Erythroblast (primary cell): ENCODE data around the gene PCDHB4.
"Not testable (repeated sequence)": the region's sequence is repeated elsewhere in the genome, so short reads cannot be mapped to it uniquely, and the experiment has no call there.

Source experiments
- DNase-seq, 2 experiments: peaks; one replicate each; lab custom pipeline; 2025; lab: John Stamatoyannopoulos, UW
- GATA1 ChIP-seq: IDR thresholded peaks from 2 replicates; pipeline ENCODE4 v1.6.1; 2011; ENCODE audit warnings: low read depth, mild to moderate bottlenecking, control low read depth, low read length, moderate library complexity
- POLR2A ChIP-seq: IDR thresholded peaks from 2 replicates; pipeline ENCODE4 v1.6.1; 2011; ENCODE audit warnings: mild to moderate bottlenecking, low read length

Gene PCDHB4

DNA sequence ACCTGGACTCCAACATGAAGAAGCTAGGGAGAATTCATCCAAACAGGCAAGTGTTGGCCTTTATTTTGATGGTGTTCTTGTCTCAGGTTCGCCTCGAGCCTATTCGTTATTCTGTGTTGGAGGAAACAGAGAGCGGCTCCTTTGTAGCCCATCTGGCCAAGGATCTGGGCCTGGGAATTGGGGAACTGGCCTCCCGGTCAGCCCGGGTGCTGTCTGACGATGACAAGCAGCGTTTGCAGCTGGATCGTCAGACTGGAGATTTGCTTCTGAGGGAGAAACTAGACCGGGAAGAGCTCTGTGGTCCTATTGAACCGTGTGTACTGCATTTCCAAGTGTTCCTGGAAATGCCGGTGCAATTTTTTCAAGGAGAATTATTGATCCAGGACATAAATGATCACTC lies 367 bp downstream of the PCDHB4 start:
- DNase-seq: no peak
- no peak for TF ChIP-seq POLR2A
- TF ChIP-seq GATA1: no peak

DNA sequence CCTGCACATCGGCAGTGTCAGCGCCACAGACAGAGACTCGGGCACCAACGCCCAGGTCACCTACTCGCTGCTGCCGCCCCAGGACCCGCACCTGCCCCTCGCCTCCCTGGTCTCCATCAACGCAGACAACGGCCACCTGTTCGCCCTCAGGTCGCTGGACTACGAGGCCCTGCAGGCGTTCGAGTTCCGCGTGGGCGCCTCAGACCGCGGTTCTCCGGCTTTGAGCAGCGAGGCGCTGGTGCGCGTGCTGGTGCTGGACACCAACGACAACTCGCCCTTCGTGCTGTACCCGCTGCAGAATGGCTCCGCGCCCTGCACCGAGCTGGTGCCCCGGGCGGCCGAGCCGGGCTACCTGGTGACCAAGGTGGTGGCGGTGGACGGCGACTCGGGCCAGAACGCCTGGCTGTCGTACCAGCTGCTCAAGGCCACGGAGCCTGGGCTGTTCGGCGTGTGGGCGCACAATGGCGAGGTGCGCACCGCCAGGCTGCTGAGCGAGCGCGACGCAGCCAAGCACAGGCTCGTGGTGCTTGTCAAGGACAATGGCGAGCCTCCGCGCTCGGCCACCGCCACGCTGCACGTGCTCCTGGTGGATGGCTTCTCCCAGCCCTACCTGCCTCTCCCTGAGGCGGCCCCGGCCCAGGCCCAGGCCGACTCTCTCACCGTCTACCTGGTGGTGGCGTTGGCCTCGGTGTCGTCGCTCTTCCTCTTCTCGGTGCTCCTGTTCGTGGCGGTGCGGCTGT lies 1.9 kb downstream of the PCDHB4 start:
- DNase-seq: not testable (repeated sequence)

DNA sequence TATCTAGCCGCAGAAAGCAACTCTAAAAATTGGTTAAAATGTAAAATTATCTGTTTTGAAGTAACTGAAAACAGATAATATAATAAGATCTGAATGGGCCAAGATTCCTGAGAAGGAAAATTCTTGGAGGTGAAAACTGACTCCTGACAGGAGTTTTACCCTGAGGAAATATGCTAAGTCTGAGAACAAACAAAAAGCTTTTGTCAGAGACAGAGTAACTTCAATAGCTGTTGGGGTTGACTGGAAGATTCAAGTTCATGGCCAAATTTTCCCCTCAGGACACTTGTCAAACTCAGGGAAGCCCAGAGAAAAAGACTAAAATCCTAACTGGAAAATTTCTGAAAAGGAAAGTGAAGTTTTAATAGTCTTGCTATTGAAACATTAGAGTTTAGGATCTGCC lies 5.7 kb downstream of the PCDHB4 start:
- DNase-seq: no peak
- TF ChIP-seq POLR2A: no peak
- no peak for TF ChIP-seq GATA1

DNA sequence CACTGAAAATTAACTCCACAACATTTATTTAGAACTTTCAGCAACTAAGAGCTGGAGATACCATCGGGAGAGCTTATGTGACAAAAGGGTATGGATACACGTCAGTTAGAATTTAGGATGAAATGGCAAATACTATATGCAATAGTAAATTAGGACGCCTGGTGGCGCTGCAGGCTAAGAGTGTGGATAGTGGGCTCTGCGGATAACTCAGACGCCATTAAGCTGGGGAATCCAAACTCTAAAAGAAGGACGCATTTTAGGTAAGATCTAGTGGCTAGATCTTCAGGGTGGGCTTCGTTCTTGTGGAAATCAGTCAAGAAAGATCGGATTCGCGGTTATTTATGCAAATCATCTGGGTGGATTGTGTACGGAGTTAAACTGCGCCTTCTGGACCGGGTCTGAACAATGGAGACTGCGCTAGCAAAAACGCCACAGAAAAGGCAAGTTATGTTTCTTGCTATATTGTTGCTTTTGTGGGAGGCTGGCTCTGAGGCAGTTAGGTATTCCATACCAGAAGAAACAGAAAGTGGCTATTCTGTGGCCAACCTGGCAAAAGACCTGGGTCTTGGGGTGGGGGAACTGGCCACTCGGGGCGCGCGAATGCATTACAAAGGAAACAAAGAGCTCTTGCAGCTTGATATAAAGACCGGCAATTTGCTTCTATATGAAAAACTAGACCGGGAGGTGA lies 13.6 kb downstream of the PCDHB4 start, which contains the start of gene PCDHB5:
TSS of gene PCDHB5 (plus strand) at position 177 of the 688 bp plus-strand sequence. CDS start at position 406, 229 bp downstream.
- no peak for TF ChIP-seq GATA1
- TF ChIP-seq POLR2A: no peak
- DNase-seq: peak in 1 of 2 experiments; percentile 3

DNA sequence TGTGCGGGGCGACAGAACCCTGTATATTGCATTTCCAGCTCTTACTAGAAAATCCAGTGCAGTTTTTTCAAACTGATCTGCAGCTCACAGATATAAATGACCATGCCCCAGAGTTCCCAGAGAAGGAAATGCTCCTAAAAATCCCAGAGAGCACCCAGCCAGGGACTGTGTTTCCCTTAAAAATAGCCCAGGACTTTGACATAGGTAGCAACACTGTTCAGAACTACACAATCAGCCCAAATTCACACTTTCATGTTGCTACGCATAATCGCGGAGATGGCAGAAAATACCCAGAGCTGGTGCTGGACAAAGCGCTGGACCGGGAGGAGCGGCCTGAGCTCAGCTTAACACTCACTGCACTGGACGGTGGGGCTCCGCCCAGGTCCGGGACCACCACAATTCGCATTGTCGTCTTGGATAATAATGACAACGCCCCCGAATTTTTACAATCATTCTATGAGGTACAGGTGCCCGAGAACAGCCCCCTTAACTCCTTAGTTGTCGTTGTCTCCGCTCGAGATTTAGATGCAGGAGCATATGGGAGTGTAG lies 14.2 kb downstream of the PCDHB4 start:
- DNase-seq: no peak
- TF ChIP-seq GATA1 (no peak), POLR2A (no peak)

DNA sequence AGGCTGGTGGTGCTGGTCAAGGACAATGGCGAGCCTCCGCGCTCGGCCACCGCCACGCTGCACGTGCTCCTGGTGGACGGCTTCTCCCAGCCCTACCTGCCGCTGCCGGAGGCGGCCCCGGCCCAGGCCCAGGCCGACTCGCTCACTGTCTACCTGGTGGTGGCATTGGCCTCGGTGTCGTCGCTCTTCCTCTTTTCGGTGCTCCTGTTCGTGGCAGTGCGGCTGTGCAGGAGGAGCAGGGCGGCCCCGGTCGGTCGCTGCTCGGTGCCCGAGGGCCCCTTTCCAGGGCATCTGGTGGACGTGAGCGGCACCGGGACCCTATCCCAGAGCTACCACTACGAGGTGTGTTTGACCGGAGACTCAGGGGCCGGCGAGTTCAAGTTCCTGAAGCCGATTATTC lies 15.7 kb downstream of the PCDHB4 start:
- not testable (repeated sequence) for DNase-seq

DNA sequence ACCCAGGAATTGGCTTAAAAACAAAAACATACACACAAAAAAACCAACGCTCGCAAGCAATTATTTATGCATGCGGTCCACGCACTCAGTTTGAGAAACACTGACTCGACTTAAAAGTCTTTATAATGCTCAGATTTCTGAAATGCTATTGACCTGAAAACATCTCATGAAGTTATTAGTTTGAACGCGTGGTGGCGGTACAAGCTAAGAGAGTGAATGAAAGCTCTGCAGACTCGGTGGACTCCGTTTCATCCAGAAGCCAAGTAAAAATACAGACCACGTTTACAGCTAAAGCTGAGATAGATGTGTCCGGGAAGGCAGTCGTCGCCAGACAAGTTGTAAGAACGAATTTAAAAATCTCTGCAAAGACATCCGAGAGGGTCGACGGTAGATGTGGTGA lies 28.2 kb downstream of the PCDHB4 start, which contains the start of gene PCDHB6:
TSS of gene PCDHB6 (plus strand) at position 246 of the 400 bp plus-strand sequence. CDS start 201 bp downstream, outside the sequence.
- TF ChIP-seq GATA1 (no peak), POLR2A (no peak)
- DNase-seq: no peak

DNA sequence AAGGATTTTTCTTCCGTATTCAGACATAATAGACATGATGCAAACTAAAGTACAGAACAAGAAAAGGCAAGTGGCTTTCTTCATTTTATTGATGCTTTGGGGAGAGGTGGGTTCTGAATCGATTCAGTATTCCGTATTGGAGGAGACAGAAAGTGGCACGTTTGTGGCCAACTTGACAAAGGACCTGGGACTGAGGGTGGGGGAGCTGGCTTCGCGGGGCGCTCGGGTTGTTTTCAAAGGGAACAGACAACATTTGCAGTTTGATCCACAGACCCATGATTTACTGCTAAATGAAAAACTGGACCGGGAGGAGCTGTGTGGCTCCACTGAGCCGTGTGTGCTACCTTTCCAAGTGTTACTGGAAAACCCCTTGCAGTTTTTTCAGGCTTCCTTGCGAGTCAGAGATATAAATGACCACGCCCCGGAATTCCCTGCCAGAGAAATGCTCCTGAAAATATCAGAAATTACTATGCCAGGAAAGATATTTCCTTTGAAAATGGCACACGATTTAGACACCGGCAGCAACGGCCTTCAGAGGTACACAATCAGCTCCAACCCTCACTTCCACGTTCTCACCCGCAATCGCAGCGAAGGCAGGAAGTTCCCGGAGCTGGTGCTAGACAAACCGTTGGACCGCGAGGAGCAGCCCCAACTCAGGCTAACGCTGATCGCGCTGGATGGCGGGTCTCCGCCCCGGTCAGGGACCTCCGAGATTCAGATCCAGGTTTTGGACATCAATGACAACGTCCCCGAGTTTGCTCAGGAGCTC lies 28.8 kb downstream of the PCDHB4 start:
- no peak for DNase-seq
- TF ChIP-seq POLR2A (no peak), GATA1 (no peak)

DNA sequence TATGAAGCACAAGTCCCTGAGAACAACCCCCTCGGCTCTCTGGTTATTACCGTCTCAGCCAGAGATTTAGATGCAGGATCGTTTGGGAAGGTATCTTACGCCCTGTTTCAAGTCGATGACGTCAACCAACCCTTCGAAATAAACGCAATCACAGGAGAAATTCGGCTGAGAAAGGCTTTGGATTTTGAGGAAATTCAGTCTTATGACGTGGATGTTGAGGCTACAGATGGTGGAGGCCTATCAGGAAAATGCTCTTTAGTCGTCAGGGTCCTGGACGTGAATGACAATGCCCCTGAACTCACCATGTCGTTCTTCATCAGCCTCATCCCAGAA lies 29.3 kb downstream of the PCDHB4 start:
- no peak for TF ChIP-seq POLR2A
- no peak for TF ChIP-seq GATA1
- no peak for DNase-seq

DNA sequence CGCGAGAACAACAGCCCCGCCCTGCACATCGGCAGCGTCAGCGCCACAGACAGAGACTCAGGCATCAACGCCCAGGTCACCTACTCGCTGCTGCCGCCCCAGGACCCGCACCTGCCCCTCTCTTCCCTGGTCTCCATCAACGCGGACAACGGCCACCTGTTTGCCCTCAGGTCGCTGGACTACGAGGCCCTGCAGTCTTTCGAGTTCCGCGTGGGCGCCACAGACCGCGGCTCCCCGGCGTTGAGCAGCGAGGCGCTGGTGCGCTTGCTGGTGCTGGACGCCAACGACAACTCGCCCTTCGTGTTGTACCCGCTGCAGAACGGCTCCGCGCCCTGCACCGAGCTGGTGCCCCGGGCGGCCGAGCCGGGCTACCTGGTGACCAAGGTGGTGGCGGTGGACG lies 30.0 kb downstream of the PCDHB4 start:
- not testable (repeated sequence) for DNase-seq

DNA sequence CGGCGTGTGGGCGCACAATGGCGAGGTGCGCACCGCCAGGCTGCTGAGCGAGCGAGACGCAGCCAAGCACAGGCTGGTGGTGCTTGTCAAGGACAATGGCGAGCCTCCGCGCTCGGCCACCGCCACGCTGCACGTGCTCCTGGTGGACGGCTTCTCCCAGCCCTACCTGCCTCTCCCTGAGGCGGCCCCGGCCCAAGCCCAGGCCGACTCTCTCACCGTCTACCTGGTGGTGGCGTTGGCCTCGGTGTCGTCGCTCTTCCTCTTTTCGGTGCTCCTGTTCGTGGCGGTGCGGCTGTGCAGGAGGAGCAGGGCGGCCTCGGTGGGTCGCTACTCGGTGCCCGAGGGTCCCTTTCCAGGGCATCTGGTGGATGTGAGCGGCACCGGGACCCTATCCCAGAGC lies 30.5 kb downstream of the PCDHB4 start:
- DNase-seq: not testable (repeated sequence)

DNA sequence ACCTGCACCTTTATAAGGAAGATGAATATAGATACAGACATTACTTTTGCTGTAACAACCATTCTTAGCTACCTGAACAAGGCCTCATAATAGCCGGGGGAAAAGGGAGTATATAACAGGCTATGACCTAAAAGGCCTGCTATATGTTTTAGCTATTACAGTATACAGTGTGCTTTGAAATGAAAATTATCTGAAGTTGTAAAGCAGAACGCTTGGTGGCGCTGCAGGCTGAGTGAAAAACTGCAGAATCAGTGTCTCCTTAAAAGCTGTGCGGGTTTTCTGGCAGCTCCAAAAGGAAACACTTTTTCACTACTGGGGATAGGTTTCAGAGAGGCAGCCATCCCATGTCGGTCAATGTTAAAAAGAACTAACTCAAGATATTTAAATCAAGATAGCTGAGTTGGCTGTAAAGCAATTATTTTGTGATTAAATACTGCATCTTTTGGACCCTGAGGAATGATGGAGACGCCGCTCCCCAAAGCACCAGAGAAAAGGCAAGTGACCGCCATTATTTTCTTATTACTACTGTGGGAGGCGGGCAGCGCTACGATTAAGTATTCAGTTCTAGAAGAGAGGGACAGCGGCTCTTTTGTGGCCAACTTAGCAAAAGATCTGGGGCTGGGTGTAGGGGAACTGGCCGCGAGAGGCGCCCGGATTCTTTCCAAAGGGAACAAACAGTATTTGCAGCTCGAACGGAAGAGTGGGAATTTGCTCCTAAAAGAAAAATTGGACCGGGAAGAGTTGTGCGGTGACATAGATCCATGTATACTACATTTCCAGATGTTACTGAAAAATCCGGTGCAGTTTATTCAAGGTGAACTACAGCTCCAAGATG lies 34.1 kb downstream of the PCDHB4 start:
- TF ChIP-seq POLR2A (no peak), GATA1 (no peak)
- DNase-seq: no peak

DNA sequence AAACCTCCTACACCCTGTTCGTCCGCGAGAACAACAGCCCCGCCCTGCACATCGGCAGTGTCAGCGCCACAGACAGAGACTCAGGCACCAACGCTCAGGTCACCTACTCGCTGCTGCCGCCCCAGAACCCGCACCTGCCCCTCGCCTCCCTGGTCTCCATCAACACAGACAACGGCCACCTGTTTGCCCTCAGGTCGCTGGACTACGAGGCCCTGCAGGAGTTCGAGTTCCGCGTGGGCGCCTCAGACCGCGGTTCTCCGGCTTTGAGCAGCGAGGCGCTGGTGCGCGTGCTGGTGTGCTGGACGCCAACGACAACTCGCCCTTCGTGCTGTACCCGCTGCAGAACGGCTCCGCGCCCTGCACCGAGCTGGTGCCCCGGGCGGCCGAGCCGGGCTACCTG lies 35.7 kb downstream of the PCDHB4 start:
- not testable (repeated sequence) for DNase-seq

DNA sequence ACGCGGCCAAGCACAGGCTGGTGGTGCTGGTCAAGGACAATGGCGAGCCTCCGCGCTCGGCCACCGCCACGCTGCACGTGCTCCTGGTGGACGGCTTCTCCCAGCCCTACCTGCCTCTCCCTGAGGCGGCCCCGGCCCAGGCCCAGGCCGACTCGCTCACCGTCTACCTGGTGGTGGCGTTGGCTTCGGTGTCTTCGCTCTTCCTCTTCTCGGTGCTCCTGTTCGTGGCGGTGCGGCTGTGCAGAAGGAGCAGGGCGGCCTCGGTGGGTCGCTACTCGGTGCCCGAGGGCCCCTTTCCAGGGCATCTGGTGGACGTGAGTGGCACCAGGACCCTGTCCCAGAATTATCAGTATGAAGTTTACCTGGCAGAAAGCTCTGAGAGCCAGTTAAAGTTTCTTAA lies 36.3 kb downstream of the PCDHB4 start:
- not testable (repeated sequence) for DNase-seq
